T-helper 22 cell (primary cell): ENCODE measurements around the gene GTPBP6.
"Not testable (repeated sequence)": the region's sequence is repeated elsewhere in the genome, so short reads cannot be mapped to it uniquely, and the experiment has no call there.

ENCODE experiments used
- DNase-seq: peaks from one replicate; pipeline ENCODE4 v3.0.0-alpha.2; 2020; ENCODE audit warnings: low read depth

Gene GTPBP6

GRCh38 chrX:351736-352135, 33.1 kb upstream of the GTPBP6 start:
- DNase-seq, result no peak

GRCh38 chrX:351324-351641, 32.7 kb upstream of the GTPBP6 start:
- not testable (repeated sequence) for DNase-seq

GRCh38 chrX:350534-351323, 32.1 kb upstream of the GTPBP6 start:
- no peak for DNase-seq

- no peak for DNase-seq
Measured at GRCh38 chrX:350148-350533, 31.5 kb upstream of the GTPBP6 start.

- DNase-seq, result no peak
Measured at GRCh38 chrX:349702-350101, 31.1 kb upstream of the GTPBP6 start.

GRCh38 chrX:349196-349595, 30.6 kb upstream of the GTPBP6 start:
- DNase-seq, result no peak

GRCh38 chrX:348461-349117, 30.0 kb upstream of the GTPBP6 start:
- no peak for DNase-seq

GRCh38 chrX:347351-348117, 28.9 kb upstream of the GTPBP6 start:
- no peak for DNase-seq

GRCh38 chrX:346034-346813, 27.6 kb upstream of the GTPBP6 start:
- no peak for DNase-seq

- DNase-seq, result no peak
Measured at GRCh38 chrX:345020-345925, 26.7 kb upstream of the GTPBP6 start.

- DNase-seq, result no peak
Measured at GRCh38 chrX:344371-344901, 25.8 kb upstream of the GTPBP6 start.

GRCh38 chrX:341541-342101, 23.0 kb upstream of the GTPBP6 start:
- DNase-seq, result no peak

- DNase-seq, result no peak
Measured at GRCh38 chrX:340641-341423, 22.2 kb upstream of the GTPBP6 start.

GRCh38 chrX:340121-340520, 21.5 kb upstream of the GTPBP6 start:
- DNase-seq, result no peak

GRCh38 chrX:338836-339400, 20.3 kb upstream of the GTPBP6 start:
- no peak for DNase-seq

GRCh38 chrX:338281-338835, 19.8 kb upstream of the GTPBP6 start:
- DNase-seq, result no peak

- no peak for DNase-seq
Measured at GRCh38 chrX:337331-337831, 18.8 kb upstream of the GTPBP6 start.

- no peak for DNase-seq
Measured at GRCh38 chrX:336227-336626, 17.6 kb upstream of the GTPBP6 start.

GRCh38 chrX:335758-336155, 17.2 kb upstream of the GTPBP6 start:
- no peak for DNase-seq
